ENCODE data around the gene CCDC15.

GRCh38 chr11:125055107-125055715 lies 101.2 kb downstream of the CCDC15 start:
- no peak for TF ChIP-seq CTCF (IDR thresholded peaks at IDR 0.05; ENCODE audit: low read depth, low read length)
- TF ChIP-seq EZH2phosphoT487 (IDR thresholded peaks at IDR 0.05; ENCODE audit: low read depth) = no peak
